COLO829 (cell line): ENCODE results near the gene OR2V1.
"Not testable (repeated sequence)": the region's sequence is repeated elsewhere in the genome, so short reads cannot be mapped to it uniquely, and the experiment has no call there.

Experiments used
- DNase-seq: peaks from one replicate; pipeline ENCODE4 v3.0.0; 2012; ENCODE audit warnings: low spot score

The OR2V1 gene

DNA sequence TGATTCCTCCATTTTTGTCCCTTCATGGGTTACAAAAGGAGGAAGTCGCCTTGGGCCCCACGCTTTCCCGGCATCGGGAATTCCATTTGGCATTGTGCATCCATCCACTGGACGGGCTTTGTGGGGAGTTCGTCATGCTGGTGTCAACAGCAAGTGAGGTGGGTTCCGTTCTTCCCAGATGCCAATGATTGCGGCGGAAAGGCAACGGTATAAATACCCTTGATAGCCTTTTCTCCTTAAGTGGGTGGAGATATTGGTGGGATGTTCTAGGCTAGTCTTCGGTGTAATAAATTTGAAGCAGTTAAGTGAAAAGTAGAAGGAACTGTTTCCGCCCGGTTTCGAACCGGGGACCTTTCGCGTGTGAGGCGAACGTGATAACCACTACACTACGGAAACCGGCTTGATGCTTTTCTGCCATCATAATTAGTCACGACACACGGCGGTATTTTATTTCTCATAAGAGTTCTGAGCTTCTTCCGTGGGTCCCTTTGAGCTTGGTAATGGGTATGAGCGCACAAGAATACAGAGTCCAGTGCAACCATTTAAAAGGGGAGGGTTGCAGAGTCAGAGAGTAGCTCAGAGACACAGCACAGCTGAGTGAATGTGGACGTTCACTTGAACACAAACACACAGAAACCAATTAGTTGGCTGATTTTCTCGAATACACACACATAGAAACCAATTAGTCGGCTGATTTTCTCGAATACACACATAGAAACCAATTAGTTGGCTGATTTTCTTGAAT is 28.9 kb downstream of the OR2V1 start:
- DNase-seq, result not testable (repeated sequence)

- DNase-seq, result not testable (repeated sequence)
Measured at GRCh38 chr5:181101030-181101641, 29.8 kb downstream of the OR2V1 start.

- no peak for DNase-seq
Measured at GRCh38 chr5:181100121-181100875, 30.7 kb downstream of the OR2V1 start.

DNA sequence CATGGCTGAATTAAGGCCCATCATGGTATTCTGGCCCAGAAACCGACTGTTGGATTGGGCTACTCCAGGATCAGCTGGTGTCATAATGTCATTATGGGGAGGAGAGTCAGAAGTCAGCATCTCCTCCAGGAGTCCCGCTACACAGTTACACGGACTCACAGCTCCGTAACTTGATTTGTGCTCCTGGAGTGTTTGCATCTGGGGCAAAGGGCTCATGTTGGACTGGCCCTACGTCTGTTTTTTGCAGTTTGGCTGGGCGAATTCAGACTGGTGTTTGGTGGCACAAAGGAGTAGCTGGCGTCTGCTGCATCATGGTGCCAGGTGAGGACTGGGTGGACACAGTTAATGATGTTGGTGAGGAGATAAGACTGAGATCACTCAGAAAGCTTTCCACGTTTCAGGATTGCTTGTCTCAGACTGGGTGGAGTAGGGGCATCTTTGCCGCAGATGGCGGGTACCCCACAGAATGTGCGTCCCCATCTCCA is 31.3 kb downstream of the OR2V1 start:
- no peak for DNase-seq

- no peak for DNase-seq
Measured at GRCh38 chr5:181098762-181099601, 32.0 kb downstream of the OR2V1 start.

DNA sequence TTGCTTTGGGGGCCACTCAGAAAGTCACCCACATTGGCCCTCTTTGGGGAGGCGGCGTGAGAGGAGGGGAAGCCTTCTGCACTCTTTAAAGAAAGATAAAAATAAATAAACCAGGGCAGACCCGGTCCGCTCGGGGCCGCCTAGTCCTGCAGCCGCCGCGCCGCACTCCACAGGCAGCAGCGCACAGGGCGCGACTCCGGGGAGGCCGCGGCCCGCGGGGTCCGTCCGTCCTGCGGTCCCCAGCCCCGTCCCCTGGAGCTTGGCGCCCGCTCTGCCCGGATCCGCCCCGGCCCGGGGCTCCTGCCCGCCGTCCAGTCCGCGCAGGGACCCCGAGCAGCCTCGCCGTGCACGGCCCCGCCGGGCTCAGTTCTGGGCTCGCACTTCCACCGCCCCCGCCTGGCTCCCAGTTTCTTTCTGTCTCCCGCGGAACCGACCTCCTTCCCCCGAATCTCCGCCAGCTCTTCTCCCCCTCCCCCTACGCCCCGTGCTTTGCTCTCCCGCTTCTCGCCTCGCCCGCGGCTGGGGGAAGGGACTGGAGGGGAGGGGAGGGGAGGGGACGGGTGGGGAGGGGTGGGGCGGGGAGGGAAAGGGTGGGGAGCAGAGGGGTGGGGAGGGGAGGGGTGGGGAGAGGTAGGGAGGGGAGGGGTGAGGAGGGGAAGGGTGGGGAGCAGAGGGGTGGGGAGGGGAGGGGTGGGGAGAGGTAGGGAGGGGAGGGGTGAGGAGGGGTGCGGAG is 33.0 kb downstream of the OR2V1 start:
- DNase-seq, result not testable (repeated sequence)

DNA sequence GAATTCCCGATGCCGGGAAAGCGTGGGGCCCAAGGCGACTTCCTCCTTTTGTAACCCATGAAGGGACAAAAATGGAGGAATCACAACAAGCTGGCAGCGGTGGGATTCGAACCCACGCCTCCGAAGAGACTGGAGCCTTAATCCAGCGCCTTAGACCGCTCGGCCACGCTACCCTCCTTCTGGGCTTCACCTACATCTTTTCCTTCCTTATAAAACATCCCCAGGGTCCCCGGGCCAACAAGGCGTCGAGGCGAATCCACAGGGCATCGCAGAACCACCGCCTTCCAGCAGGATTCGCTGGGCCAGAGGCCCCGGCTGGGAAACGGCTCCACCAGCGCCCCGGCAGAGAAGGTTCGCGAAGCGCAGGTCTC is 33.6 kb downstream of the OR2V1 start:
- not testable (repeated sequence) for DNase-seq

GRCh38 chr5:181096721-181097382 is 34.1 kb downstream of the OR2V1 start:
- DNase-seq, result not testable (repeated sequence)

- not testable (repeated sequence) for DNase-seq
Measured at GRCh38 chr5:181095162-181095561, 35.8 kb downstream of the OR2V1 start.

DNA sequence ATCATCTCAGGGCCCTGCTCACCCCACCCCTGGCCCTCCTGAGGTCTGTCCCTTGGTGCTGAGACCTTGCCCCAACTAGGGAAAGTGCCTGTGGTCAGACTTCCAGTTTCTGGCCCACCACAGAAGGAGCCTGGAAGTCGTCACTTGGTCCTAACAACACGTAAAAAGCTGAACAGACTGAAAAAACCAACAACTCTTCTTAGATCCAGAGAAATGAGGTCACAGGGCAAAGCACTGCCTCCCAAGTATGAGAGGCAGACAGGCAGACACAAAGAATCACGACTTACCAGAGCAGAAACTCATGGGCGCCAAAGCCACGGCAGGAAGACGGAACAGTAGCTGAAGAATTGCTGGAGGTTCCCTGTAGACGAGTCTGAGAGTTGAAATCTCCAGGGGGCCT is 38.5 kb downstream of the OR2V1 start:
- DNase-seq, result no peak

GRCh38 chr5:181088289-181088688 is 42.7 kb downstream of the OR2V1 start:
- no peak for DNase-seq

DNA sequence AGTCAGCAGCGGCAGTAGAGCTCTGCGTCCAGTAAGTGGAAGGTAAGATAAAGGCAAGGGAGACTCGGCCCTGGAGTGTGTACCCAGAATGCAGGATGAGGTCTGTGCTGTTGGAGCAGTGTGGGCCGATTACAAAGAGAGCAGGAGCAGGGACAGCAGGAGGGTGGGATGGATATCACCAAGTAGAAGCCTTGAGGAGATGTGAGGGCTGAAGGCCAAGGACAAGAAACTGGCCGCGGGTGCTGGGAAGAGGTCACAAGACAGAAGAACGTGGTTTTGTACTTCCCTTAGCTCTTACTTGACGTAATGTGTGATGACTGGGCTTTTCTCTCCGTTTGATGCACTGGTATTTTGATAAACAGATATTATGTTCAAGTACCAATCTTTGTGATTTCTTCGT is 43.7 kb downstream of the OR2V1 start:
- no peak for DNase-seq

DNA sequence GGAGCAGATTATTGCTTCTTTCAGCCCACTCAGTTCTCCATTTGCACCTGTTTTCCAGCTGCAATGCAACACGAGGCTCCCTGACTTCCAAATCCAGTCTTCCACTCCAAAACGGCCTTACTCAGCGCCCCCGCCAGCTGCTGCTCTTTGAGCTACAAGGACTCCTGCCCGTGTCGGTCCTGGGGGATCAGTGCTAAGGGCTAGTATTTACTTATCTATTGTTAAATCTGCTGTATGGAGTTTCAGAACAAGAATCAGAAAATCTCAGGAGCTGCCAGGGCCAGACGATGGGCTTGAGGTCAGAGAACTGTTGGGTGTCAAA is 44.1 kb downstream of the OR2V1 start:
- DNase-seq, result no peak

GRCh38 chr5:181086026-181086883 is 44.7 kb downstream of the OR2V1 start:
- no peak for DNase-seq

DNA sequence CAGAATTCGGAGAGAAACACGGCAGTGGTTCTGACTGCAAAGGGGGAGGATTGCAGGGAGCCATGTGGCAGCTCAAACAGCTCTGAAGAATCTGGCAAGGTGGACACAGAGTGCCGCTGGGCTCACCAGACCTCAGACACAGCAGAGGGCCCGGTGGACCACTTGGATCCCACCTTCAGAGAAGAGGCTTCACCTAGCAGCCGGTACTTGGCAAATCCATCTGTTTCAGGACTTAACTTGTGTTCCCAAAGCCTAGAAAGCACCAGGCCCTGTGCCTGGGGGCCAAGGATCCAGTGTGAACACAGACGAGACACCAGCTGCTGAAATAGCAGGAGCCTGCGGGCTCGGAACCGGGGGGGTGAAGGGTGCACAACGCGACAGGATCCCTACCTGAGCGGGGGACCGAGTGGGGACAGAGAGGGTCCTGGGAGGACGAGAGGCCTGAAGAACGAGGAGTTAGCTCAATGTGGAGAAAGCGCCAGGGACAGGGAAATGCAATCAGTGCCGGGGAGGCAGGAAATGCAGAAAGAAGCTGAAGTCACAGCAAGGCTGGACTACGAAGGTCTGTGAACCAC is 46.3 kb downstream of the OR2V1 start:
- DNase-seq, result no peak

DNA sequence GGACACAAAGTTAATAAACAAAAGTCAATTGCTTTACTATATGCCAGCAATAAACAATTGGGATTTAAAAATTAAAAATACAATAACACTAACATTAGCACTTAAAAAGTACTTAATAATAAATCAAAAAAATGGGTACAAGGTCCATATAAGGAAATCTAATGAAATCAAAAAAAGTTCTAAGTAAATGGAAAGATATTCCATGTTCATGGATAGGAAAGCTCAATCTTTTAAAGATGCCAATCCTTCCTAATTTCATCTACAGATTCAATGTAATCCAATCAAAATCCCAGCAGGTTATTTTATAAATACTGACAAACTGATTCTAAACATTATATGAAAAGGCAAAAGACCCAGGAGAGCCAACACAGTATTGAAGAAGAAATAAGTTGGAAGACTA is 49.0 kb downstream of the OR2V1 start:
- no peak for DNase-seq

DNA sequence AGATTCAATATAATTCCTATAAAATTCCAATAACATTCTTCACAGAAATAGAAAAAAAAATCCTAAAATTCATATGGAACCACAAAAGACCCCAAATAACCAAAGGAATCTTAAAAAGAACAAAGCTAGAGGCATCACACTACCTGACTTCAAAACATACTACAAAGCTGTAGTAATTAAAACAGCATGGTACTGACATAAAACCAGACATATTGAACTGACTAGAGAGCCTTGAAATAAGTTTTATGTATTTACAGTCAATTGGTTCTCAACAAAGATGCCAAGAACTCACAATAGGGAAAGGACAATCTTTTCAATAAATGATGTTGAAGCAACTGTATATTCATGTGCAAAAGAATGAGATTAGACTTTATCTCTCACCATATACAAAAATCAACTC is 54.0 kb downstream of the OR2V1 start:
- no peak for DNase-seq
